H9 (cell line): ENCODE data around the gene HMGCL. TPM values are rescaled to one million over a fixed set of nuclear protein-coding genes. Genes with fewer than 3 reads are reported as not detected.

Source experiments
- DNase-seq: peaks from one replicate; pipeline ENCODE4 v3.0.0-alpha.2; 2017
- H2AFZ ChIP-seq: one replicate; pipeline ENCODE4 v1.6.1; 2013; ENCODE audit warnings: mild to moderate bottlenecking, low read length, control low read depth, moderate library complexity
- H2AK5ac ChIP-seq: 2 replicates; pipeline ENCODE4 v1.6.1; 2013; ENCODE audit warnings: low read length, control low read depth, mixed read lengths; ENCODE audit not compliant: insufficient read length
- H2BK120ac ChIP-seq: one replicate; pipeline ENCODE4 v1.6.1; 2013; ENCODE audit warnings: low read depth, mild to moderate bottlenecking, low read length, control low read depth, inconsistent platforms; ENCODE audit not compliant: poor library complexity, severe bottlenecking
- H2BK12ac ChIP-seq: 2 replicates; pipeline ENCODE4 v1.6.1; 2013; ENCODE audit warnings: low read length, control low read depth, mixed read lengths, low read depth; ENCODE audit not compliant: insufficient read length
- H2BK15ac ChIP-seq: 2 replicates; pipeline ENCODE4 v1.6.1; 2013; ENCODE audit warnings: low read depth, low read length, control low read depth
- H2BK20ac ChIP-seq: one replicate; pipeline ENCODE4 v1.6.1; 2013; ENCODE audit warnings: low read depth, mild to moderate bottlenecking, low read length, control low read depth, inconsistent platforms; ENCODE audit not compliant: poor library complexity, severe bottlenecking
- H2BK5ac ChIP-seq: 2 replicates; pipeline ENCODE4 v1.6.1; 2013; ENCODE audit warnings: low read length, control low read depth, mixed read lengths; ENCODE audit not compliant: insufficient read length
- H3K14ac ChIP-seq: 2 replicates; pipeline ENCODE4 v1.6.1; 2013; ENCODE audit warnings: low read length, control low read depth; ENCODE audit not compliant: insufficient read depth
- H3K18ac ChIP-seq: 2 replicates; pipeline ENCODE4 v1.6.1; 2013; ENCODE audit warnings: low read depth, mild to moderate bottlenecking, mixed read lengths, low read length, control low read depth; ENCODE audit not compliant: insufficient read length
- H3K23ac ChIP-seq: 2 replicates; pipeline ENCODE4 v1.6.1; 2013; ENCODE audit warnings: low read length, control low read depth, mixed read lengths, low read depth; ENCODE audit not compliant: insufficient read length
- H3K23me2 ChIP-seq: 2 replicates; pipeline ENCODE4 v1.6.1; 2013; ENCODE audit warnings: low read depth, mild to moderate bottlenecking, mixed read lengths, low read length, control low read depth; ENCODE audit not compliant: insufficient read length, poor library complexity, severe bottlenecking
- H3K27ac ChIP-seq: 2 replicates; pipeline ENCODE4 v1.5.1; 2013; ENCODE audit warnings: low read length, control low read depth, mixed read lengths, low read depth; ENCODE audit not compliant: insufficient read length
- H3K27me3 ChIP-seq: 2 replicates; pipeline ENCODE4 v1.6.1; 2013; ENCODE audit warnings: low read length, control low read depth, inconsistent platforms; ENCODE audit not compliant: insufficient read depth
- H3K4ac ChIP-seq: 2 replicates; pipeline ENCODE4 v1.6.1; 2013; ENCODE audit warnings: low read depth, mild to moderate bottlenecking, control low read depth, inconsistent platforms, low read length, moderate library complexity
- H3K4me1 ChIP-seq: 2 replicates; pipeline ENCODE4 v1.6.1; 2013; ENCODE audit warnings: low read length, control low read depth, inconsistent platforms; ENCODE audit not compliant: insufficient read depth
- H3K4me2 ChIP-seq: 2 replicates; pipeline ENCODE4 v1.6.1; 2013; ENCODE audit warnings: low read length, control low read depth, mixed read lengths; ENCODE audit not compliant: insufficient read length, insufficient read depth
- H3K56ac ChIP-seq: 2 replicates; pipeline ENCODE4 v1.6.1; 2013; ENCODE audit warnings: low read depth, mild to moderate bottlenecking, mixed read lengths, low read length, control low read depth; ENCODE audit not compliant: insufficient read length
- H3K79me1 ChIP-seq: 2 replicates; pipeline ENCODE4 v1.6.1; 2013; ENCODE audit warnings: low read depth, mild to moderate bottlenecking, moderate library complexity, low read length, control low read depth, inconsistent platforms; ENCODE audit not compliant: insufficient read depth, poor library complexity, severe bottlenecking
- H3K79me2 ChIP-seq: 2 replicates; pipeline ENCODE4 v1.6.1; 2013; ENCODE audit warnings: low read length, control low read depth, inconsistent platforms; ENCODE audit not compliant: insufficient read depth
- H3K9ac ChIP-seq: 2 replicates; pipeline ENCODE4 v1.6.1; 2013; ENCODE audit warnings: low read length, control low read depth, mixed read lengths; ENCODE audit not compliant: insufficient read length; ENCODE audit errors: extremely low read depth
- H3K9me3 ChIP-seq: one replicate; pipeline ENCODE4 v1.6.1; 2013; ENCODE audit warnings: low read depth, low read length, inconsistent platforms; ENCODE audit not compliant: control insufficient read depth
- H3T11ph ChIP-seq: one replicate; pipeline ENCODE4 v1.6.1; 2013; ENCODE audit warnings: mild to moderate bottlenecking, low read length, control low read depth, inconsistent platforms
- H4K20me1 ChIP-seq: one replicate; pipeline ENCODE4 v1.6.1; 2013; ENCODE audit not compliant: control insufficient read depth, insufficient read length, insufficient read depth
- H4K5ac ChIP-seq: 2 replicates; pipeline ENCODE4 v1.6.1; 2013; ENCODE audit warnings: low read depth, mild to moderate bottlenecking, mixed read lengths, low read length, control low read depth; ENCODE audit not compliant: insufficient read length
- H4K8ac ChIP-seq: replicated peaks from 2 replicates; pipeline ENCODE4 v1.6.1; 2013; ENCODE audit warnings: low read length, control low read depth, mixed read lengths, low read depth; ENCODE audit not compliant: insufficient read length
- H4K91ac ChIP-seq: 2 replicates; pipeline ENCODE4 v1.6.1; 2013; ENCODE audit warnings: low read depth, mild to moderate bottlenecking, moderate library complexity, mixed read lengths, low read length, control low read depth; ENCODE audit not compliant: insufficient read length
- H3K27ac Mint-ChIP-seq, 3 experiments: 2 replicates in 2 of 3; 3 replicates in 1 of 3; pipeline ENCODE4 v1.8.0; 2020 to 2021; ENCODE audit warnings: mixed read lengths in 3 of 3, mild to moderate bottlenecking in 1 of 3, moderate library complexity in 1 of 3
- H3K27me3 Mint-ChIP-seq: 2 replicates; pipeline ENCODE4 v1.8.0; 2021; ENCODE audit warnings: low read depth, mild to moderate bottlenecking, moderate library complexity, mixed read lengths
- H3K36me3 Mint-ChIP-seq, 3 experiments: 2 replicates in 2 of 3; 3 replicates in 1 of 3; pipeline ENCODE4 v1.8.0; 2020 to 2021; ENCODE audit warnings: low read depth in 3 of 3, mixed read lengths in 3 of 3; ENCODE audit not compliant: insufficient read depth in 1 of 3
- H3K4me1 Mint-ChIP-seq, 2 experiments: 2 replicates each; pipeline ENCODE4 v1.8.0; 2020; ENCODE audit warnings: mixed read lengths in 2 of 2
- H3K4me3 Mint-ChIP-seq, 2 experiments: 2 replicates in 1 of 2; 3 replicates in 1 of 2; pipeline ENCODE4 v1.8.0; 2020 to 2021; ENCODE audit warnings: mild to moderate bottlenecking in 2 of 2, mixed read lengths in 2 of 2, moderate library complexity in 1 of 2
- H3K9me3 Mint-ChIP-seq, 2 experiments: 2 replicates in 1 of 2; 3 replicates in 1 of 2; pipeline ENCODE4 v1.8.0; 2020; ENCODE audit warnings: mild to moderate bottlenecking in 2 of 2, mixed read lengths in 2 of 2, moderate library complexity in 1 of 2
- CTCF ChIP-seq: fragments of 200-600 bp; sonication (generic); conservative IDR thresholded peaks from 3 replicates; pipeline ENCODE4 v1.8.0; 2021; ENCODE audit warnings: antibody characterized with exemption, mild to moderate bottlenecking
- WGBS: extraction: QIAGEN DNeasy Blood & Tissue Kit; methylation state at CpG from one replicate; pipeline ENCODE4 v1.1.7; 2013; ENCODE audit warnings: missing lambda C conversion rate, low lambda C conversion rate, mixed read lengths; ENCODE audit not compliant: insufficient read length; ENCODE audit errors: extremely low coverage; 5-methylcytosine and 5-hydroxymethylcytosine counted together
- total RNA-seq: library from RNA; stranded (reverse); gene quantifications from 2 replicates; pipeline ENCODE4 v1.2.1, GENCODE V29; 2021

Gene HMGCL
- total RNA-seq, 1 experiment from 2014 or later: 15.9 TPM

- Histone ChIP-seq H3K4me1 (no peaks in the 10 kb centered on the region), H3K27ac (no peak overlapping the region), H3K79me2 (no peaks in the 10 kb centered on the region), H4K5ac (no peak overlapping the region), H4K20me1 (peaks cover 2% of the 10 kb centered on the region), H3K14ac (no peak overlapping the region), H2BK120ac (no peak overlapping the region), H3K4ac (no peak overlapping the region), H3K23ac (no peak overlapping the region), H3K18ac (no peak overlapping the region), H3T11ph (no peak overlapping the region), H3K9me3 (no peaks in the 10 kb centered on the region), H3K9ac (no peak overlapping the region), H4K8ac (no peak overlapping the region), H3K79me1 (no peaks in the 10 kb centered on the region), H2BK20ac (no peak overlapping the region), H2BK12ac (no peak overlapping the region), H2BK15ac (no peak overlapping the region), H3K27me3 (no peaks in the 10 kb centered on the region), H3K23me2 (no peaks in the 10 kb centered on the region), H2AK5ac (no peak overlapping the region), H3K56ac (no peak overlapping the region), H4K91ac (no peak overlapping the region), H2BK5ac (no peak overlapping the region), H3K4me2 (no peak overlapping the region), H2AFZ (no peak overlapping the region)
- H3K36me3 Mint-ChIP-seq: peaks cover 20 to 59% (median 54%) of the 10 kb centered on the region in 3 experiments; a peak in 6 of 7 replicates
- no peak overlapping the region; a peak in 1 of 7 replicates for H3K27ac Mint-ChIP-seq
- H3K4me3 Mint-ChIP-seq: no peak overlapping the region
- no peaks in the 10 kb centered on the region for H3K4me1 Mint-ChIP-seq
- H3K27me3 Mint-ChIP-seq: no peaks in the 10 kb centered on the region
- WGBS: no CpG with 5 or more reads among the region's 7 CpGs
- no peak for TF ChIP-seq CTCF
- DNase-seq: no peak
- no peaks in the 10 kb centered on the region for H3K9me3 Mint-ChIP-seq
These were observed 62.1 kb downstream of the HMGCL start for GRCh38 chr1:23763041-23763577.
